Erythroblast (primary cell): ENCODE results near the gene WDSUB1.

ENCODE experiments used
- GATA1 ChIP-seq: IDR thresholded peaks from 2 replicates; pipeline ENCODE4 v1.6.1; 2011; ENCODE audit warnings: low read depth, mild to moderate bottlenecking, control low read depth, low read length, moderate library complexity
- POLR2A ChIP-seq: IDR thresholded peaks from 2 replicates; pipeline ENCODE4 v1.6.1; 2011; ENCODE audit warnings: mild to moderate bottlenecking, low read length

DNA sequence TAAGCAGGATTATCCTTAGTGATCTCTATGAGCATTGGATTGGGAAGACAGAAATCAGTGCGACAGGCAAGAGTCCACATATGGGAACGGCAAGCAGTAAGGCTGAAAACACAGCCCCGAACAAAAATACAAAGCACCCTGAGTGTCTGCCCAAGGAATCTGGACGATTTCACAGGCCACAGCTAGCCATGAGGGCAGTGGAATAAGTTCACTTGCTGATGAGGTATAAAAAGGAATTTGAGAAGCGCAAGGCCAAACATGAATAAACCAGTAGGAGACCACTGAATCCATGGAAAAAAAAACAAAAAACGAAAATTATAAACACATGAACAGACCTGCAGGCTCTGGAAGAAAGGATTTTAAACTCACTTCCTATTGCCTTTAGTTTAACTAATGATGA lies 24.3 kb downstream of the WDSUB1 start:
- no peak for TF ChIP-seq POLR2A
- no peak for TF ChIP-seq GATA1
